ENCODE results near the gene REPIN1.

REPIN1 gene

DNA sequence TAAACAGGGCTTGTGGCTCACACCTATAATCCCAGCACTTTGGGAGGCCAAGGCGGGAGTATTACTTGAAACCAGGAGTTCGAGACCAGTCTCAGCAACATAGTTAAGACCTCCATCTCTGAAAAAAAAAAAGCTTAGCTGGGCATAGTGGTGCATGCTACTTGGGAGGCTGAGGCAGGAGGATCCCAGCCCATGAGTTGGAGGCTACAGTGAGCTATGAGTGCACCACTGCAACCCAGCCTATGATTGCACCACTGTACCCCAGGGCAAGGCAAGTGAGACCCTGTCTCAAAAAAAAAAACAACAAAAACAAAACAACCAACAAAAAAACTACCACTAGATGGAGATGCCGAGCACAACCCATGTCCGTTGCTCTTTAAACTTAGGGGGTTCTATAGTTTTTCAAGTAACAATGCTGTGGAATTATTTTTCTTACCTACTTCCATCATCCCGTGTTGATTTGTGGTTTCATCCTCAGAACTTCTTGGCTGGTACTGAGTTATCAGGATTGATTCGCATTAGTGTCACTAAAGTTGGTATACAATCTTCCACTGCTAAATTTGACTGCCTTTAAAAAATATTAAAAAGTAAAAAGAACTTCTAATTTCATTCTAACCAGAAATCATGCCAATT lies 12.2 kb upstream of the REPIN1 start:
- peak overlapping the region; percentile 75 for H3K27ac ChIP-seq
- peak; percentile 95 for TF ChIP-seq CTCF (IDR thresholded peaks at IDR 0.05)
- TF ChIP-seq ZFX (IDR thresholded peaks at IDR 0.05; ENCODE audit: borderline replicate concordance): no peak

DNA sequence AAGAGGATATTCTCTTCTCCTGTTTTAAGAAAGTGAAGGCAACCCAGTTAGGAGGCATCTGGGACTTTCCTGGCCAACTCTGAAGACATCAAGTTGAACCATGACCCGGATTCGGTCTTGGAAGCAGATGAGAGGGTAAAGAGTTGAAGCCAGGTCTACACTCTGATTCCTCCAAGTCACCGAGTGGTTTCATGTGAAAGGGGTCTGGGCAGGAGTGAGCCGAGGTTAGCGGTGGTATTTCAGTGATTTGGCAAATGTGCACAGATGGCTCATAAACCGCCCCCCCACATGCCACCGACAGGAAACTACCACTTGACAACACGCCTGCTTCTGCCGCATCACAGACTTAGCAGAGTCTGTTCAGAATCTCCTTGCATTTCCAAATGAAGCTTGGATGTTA lies 11.4 kb upstream of the REPIN1 start:
- TF ChIP-seq ZFX (IDR thresholded peaks at IDR 0.05; ENCODE audit: borderline replicate concordance) (no peak), CTCF (IDR thresholded peaks at IDR 0.05) (no peak)
- no peak overlapping the region for H3K27ac ChIP-seq

DNA sequence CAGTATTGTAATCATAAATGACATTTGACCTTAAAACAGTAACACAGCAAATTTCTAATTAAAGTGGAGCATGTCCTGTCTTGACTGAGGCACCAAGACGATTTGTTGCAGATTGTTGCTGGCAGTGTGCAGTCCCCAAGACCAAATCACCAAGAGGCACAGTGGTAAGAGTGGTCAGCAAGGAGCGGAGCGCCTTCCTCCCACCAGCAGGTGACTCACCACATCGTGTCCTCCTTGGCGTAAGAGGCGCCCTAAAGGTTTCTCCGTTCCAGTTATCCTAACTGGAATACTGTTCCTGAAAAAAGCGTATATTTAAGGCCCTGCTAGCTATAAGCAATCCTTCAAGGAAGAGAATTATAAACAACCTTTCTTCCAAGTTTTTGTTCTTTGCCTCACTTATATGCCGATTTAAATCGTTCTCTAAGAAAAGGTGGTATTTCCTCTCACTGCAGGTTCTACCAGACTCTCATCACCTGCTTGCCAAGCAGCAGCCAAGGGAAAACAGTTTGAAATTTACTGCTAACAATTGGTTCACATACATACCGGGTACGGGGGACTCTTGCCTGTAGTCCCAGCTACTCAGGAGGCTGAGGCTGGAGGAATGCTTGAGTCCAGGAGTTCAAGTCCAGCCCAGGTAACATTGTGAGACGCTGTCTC lies 10.7 kb upstream of the REPIN1 start:
- no peak overlapping the region for H3K27ac ChIP-seq
- no peak for TF ChIP-seq ZFX (IDR thresholded peaks at IDR 0.05; ENCODE audit: borderline replicate concordance)
- no peak for TF ChIP-seq CTCF (IDR thresholded peaks at IDR 0.05)

DNA sequence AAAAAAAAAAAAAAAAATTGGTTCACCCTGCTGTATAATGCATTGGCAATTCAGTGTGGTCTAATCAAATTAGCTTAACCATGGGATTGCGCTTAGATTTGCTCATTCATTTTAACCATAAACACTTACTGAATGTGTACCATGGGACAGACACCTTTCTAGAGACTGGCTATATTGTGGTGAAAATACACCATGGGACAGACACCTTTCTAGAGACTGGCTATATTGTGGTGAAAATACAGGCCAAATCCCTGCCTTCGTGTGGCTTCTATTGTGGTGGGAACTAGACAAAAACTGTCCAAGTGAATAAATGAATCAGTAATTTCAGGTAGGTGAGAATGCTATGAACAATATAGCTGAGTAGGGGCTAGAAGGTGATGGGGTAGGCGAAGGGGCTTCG lies 10.2 kb upstream of the REPIN1 start:
- TF ChIP-seq ZFX (IDR thresholded peaks at IDR 0.05; ENCODE audit: borderline replicate concordance) (no peak), CTCF (IDR thresholded peaks at IDR 0.05) (no peak)
- no peak overlapping the region for H3K27ac ChIP-seq

DNA sequence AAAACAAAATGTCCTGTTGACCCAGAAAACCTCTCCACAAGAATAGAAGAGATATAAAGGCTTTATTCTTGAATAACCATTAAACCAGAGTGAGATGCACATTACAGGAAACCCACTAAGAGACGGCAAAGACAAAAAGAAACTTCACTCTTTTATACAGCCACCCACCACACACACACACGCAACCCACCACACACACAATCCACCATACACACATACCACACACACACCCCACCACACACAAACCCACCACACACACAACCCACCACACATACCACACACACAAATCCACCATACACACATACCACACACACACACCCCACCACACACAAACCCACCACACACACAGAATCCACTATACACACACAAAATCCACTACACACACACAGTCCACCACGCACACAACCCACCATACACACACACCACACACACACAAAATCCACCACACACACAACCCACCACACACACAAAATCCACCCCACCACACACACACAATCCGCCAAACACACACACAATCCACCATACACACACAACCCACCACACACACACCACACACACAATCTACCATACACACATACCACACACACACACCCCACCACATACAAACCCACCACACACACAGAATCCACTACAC lies 9.5 kb upstream of the REPIN1 start:
- no peak for TF ChIP-seq CTCF (IDR thresholded peaks at IDR 0.05)
- no peak for TF ChIP-seq ZFX (IDR thresholded peaks at IDR 0.05; ENCODE audit: borderline replicate concordance)
- H3K27ac ChIP-seq: no peak overlapping the region

GRCh38 chr7:150359622-150360362 lies 8.8 kb upstream of the REPIN1 start:
- no peak for TF ChIP-seq CTCF (IDR thresholded peaks at IDR 0.05)
- no peak for TF ChIP-seq ZFX (IDR thresholded peaks at IDR 0.05; ENCODE audit: borderline replicate concordance)

More at GRCh38 chr7:150359622-150360362, 8.8 kb upstream of the REPIN1 start:
- H3K27ac ChIP-seq: no peak overlapping the region

Data from 22Rv1 (cell line).